Measurements from ENCODE around the gene TMEM161A.

Gene TMEM161A

DNA sequence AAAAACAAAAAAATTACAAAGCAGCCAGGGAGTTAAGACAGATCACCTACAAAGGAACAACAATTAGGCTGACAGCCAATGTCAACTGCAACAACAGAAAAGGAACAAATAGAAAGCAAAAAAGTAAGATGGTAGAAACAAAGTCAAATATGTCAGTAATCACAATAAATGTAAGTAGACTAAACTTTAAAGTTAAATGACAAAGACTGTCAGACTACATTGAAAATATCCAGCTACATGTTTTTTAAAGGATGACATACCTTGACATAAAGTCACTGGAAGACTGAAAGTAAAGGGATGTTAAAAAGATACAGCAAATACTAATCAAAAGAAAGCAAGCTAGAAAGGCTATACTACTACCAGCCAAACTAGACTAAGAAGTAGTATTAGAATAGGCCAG is 14.9 kb downstream of the TMEM161A start:
- H3K4me3 ChIP-seq (ENCODE audit: control insufficient read depth, low read depth, low read length) = no peak overlapping the region
- no peak for DNase-seq (ENCODE audit: low read depth)
- TF ChIP-seq, protein P1, sequence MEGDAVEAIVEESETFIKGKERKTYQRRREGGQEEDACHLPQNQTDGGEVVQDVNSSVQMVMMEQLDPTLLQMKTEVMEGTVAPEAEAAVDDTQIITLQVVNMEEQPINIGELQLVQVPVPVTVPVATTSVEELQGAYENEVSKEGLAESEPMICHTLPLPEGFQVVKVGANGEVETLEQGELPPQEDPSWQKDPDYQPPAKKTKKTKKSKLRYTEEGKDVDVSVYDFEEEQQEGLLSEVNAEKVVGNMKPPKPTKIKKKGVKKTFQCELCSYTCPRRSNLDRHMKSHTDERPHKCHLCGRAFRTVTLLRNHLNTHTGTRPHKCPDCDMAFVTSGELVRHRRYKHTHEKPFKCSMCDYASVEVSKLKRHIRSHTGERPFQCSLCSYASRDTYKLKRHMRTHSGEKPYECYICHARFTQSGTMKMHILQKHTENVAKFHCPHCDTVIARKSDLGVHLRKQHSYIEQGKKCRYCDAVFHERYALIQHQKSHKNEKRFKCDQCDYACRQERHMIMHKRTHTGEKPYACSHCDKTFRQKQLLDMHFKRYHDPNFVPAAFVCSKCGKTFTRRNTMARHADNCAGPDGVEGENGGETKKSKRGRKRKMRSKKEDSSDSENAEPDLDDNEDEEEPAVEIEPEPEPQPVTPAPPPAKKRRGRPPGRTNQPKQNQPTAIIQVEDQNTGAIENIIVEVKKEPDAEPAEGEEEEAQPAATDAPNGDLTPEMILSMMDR (IDR thresholded peaks at IDR 0.05; ENCODE audit: control insufficient read depth, insufficient read depth, low read depth, low read length, missing control alignments) = no peak

DNA sequence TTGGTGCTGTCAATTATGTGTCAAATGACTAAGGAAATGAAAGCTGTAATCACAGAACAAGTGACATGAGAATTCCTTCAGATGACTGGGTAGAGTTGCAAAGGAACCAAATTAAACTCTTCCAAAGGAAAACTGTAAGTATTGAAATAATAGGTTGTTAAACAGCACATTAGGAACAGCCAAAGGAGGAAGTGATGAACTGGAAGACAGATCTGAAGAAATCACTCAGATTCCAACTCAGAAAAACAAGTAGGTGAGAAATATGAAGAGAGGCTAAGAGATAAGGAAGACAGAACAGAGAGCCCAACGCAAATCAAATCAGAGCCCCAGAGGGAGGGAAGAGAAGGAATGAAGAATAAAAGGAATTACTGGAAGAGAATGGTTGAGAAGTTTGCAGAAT is 15.4 kb downstream of the TMEM161A start:
- TF ChIP-seq, protein P1 (IDR thresholded peaks at IDR 0.05; ENCODE audit: control insufficient read depth, insufficient read depth, low read depth, low read length, missing control alignments) = no peak
- no peak overlapping the region for H3K4me3 ChIP-seq (ENCODE audit: control insufficient read depth, low read depth, low read length)
- DNase-seq (ENCODE audit: low read depth) = no peak

DNA sequence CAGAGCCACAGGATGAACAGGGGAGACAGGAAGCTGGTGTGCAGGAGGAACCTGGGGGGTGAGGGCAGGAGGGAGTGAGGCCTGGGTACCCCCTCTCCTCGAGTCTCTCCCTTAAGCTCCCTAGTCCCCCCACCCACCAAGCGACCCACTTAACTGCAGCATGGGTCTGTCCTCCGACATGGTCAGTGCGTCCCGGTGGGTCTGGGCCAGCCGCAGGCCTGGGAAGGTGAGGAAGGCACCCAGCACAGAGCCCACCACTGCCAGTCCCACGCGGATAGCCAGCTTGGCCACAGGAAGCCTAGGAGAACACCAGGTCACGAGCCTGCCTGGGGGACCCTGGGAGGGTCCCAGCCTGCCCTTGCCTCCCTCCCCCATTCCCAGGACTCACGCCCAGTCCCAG is 16.9 kb downstream of the TMEM161A start:
- TF ChIP-seq, protein P1 (IDR thresholded peaks at IDR 0.05; ENCODE audit: control insufficient read depth, insufficient read depth, low read depth, low read length, missing control alignments) = no peak
- no peak overlapping the region for H3K4me3 ChIP-seq (ENCODE audit: control insufficient read depth, low read depth, low read length)
- no peak for DNase-seq (ENCODE audit: low read depth)

DNA sequence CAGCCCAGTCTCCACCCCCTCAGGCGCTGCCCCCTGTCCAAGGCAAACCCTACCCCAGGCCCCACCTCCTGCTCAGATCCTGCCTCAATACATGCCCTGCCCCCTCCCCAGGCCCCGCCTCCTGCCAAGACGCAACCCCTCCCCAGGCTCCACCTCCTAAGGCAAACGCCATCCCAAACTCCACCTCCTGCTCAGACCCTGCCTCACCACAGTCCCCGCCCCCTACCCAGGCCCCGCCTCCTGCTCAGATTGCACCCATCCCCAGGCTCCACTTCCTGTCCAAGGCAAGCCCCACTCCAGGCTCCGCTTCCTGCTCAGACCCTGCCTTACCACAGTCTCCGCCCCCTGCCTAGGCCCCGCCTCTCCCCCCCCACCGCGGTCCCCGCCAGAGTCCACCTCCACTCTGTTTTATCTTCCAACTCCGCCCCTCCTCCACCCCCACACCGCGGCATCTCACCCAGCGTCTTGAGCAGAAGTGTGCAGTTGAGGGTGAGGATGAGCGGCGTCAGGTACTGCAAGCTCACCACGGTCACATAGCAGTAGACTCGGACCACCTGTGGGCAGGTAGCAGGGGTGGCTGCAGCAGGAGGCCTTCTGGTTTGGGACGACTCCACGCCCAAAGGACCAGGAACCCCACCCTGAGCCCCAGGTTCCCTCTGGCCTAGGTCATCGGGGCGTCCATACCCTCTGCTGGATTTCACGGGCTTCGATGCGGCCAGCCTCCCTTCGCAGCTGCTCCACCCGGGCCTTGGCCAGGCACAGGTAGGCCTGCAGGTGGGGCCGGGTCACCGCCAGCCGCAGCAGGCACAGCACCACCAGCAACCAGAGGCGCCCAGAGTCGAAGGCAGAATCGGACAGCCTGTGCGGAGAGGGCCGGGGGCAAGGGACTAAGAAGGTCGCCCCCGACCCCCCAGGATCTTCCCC is 17.7 kb downstream of the TMEM161A start:
- DNase-seq (ENCODE audit: low read depth) = no peak
- no peak overlapping the region for H3K4me3 ChIP-seq (ENCODE audit: control insufficient read depth, low read depth, low read length)
- TF ChIP-seq, protein P1 (IDR thresholded peaks at IDR 0.05; ENCODE audit: control insufficient read depth, insufficient read depth, low read depth, low read length, missing control alignments) = no peak

DNA sequence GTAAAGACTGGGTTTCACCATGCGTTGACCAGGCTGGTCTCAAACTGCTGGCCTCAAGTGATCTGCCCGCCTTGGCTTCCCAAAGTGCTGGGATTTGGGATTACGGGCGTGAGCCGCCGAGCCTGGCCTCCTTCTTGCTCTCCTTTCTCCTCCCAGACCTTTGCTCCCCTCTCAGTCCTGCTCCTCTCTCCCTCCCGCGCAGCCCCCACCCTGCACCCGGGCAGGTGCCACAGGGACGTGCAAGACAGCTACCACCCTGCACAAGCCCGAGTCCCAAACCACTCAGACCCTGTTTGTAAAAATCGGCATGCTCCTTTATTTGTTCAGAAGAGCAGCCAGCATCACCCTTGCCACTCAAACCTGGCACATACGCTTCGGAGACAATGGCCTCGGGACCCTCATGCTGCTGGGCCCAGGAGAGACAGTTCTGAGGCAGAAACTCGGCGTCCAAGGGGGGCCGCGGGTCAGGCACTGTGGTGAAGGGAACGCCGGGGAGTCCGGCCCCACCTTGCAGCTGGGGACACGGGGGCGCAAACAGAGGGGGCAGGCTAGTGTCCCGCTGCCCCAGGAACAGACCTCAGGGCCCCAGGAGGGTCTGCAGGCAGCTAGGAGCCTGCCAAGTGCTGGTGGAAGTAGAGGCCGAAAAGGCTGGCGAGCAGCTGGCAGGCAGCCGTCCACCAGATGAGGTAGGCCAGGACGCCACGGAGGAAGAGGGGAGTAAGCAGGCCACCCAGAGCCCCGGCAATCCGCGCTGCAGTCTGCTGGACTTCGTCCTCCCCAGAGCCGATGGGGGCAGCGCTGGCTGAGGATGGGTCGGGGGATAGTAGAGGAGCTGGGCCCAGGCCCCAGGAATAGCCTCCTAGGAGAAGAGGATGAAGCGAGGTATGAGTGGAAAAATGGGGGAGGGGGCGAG is 18.7 kb downstream of the TMEM161A start:
- no peak overlapping the region for H3K4me3 ChIP-seq (ENCODE audit: control insufficient read depth, low read depth, low read length)
- no peak for DNase-seq (ENCODE audit: low read depth)
- TF ChIP-seq, protein P1 (IDR thresholded peaks at IDR 0.05; ENCODE audit: control insufficient read depth, insufficient read depth, low read depth, low read length, missing control alignments) = no peak

DNA sequence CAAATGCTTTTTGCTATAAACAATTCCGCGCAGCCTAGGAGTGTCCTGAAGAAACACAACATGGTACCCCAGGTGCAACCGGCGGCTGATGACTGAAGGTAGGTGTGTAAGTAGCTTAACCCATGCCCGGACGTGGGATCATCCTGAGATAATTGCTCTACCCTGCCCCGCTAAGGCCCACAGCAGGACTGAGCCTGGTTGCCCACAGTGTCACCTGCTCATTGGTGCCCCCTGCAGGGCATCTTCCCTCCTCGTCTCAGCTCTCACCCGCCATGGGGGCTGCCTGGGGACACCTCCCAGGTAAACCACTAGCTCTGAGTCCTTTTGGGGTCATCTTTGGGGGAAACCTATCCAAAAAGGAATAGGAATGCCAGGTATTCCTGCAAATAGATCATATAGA is 22.3 kb downstream of the TMEM161A start:
- no peak for DNase-seq (ENCODE audit: low read depth)
- TF ChIP-seq, protein P1 (IDR thresholded peaks at IDR 0.05; ENCODE audit: control insufficient read depth, insufficient read depth, low read depth, low read length, missing control alignments) = peak; percentile 59

More for the DNA sequence above, 22.3 kb downstream of the TMEM161A start:
- no peak overlapping the region for H3K4me3 ChIP-seq (ENCODE audit: control insufficient read depth, low read depth, low read length)
